HG02610 (cell line): ENCODE measurements around the gene CELF1.

ENCODE experiments used
- ATAC-seq: cut with Tn5 transposase; IDR thresholded peaks from one replicate; pipeline ENCODE4 v1.9.1; 2021; ENCODE audit warnings: mild to moderate bottlenecking, moderate library complexity; ENCODE audit not compliant: unreplicated experiment

Gene CELF1

DNA sequence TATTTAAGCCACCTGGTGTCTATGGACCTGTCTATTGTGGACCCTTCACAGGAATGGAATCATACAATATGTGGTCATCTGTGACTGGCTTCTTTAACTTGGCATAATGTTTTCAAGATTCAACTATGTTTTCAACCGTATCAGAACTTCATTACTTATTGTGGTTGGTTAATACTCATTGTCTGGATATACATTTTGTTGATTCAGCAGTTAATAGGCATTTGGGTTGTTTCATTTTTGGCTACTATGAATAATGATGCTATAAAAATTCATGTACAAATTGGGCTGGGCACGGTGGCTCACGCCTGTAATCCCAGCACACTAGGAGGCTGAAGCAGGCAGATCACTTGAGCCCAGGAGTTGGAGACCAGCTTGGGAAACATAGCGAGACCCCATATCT lies 101.5 kb downstream of the CELF1 start:
- no peak for ATAC-seq

DNA sequence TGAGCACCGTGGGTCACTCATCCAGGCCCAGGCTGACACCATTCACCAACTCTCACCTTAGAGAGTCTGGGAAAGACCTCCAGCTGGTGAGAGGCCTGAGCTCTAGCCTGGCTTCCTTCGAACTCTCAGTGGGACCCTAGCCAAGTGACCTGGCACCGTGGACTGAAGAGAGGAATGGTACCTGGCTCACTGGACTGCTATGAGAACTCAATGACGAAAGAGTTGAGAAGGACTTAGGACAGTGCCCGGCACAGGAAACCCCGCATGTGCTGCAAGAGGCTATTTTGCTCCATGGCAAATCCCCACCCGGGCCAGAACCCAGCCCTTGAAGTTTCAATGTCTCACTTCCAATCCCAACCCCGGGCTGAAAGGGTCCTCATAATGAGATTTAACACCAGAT lies 103.4 kb downstream of the CELF1 start:
- no peak for ATAC-seq

DNA sequence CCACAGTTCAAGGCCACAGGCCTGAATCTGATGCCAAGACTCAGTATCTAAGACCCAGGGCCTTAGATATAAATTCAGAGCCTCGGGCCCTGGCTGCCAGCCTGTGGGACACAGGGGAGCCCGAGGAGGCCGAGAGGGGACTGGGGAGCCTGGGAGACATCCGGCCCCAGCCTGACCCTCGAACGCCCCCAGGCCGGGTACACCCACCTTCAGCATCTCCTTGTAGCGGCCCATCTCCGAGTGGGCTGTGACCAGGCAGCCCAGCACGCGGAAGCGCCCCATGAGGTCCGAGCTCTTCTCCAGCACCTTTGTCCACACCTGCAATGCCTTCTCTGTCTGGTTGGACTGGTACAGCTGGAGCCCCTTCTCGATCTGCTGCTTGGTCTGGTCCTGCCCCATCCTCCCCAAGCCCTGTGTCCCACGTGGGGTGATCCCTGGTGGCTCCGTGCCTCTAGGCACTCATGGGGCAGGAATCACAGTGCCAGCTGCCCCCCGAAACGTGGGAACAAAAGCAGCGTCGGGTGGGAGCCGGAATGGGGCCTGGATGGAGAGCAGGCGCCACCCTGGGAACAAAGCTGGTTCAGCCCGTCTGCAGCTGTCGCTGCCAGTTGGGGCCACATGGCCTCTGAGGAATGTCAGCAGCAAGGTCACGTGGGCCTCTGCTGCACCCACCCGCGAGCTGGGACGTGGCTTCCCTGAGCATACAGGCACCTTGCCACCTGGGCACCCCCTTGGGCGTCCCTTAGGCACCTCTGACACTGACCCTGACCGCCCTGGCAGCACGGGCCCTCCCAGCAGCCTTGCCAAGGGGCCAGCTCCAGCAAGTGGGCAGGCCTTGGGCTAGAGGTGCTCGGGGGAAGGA lies 104.1 kb downstream of the CELF1 start, which contains the start of gene RAPSN:
TSS of gene RAPSN (minus strand) at position 571 of the 862 bp plus-strand sequence. CDS start at position 399, 172 bp downstream.
- no peak for ATAC-seq

DNA sequence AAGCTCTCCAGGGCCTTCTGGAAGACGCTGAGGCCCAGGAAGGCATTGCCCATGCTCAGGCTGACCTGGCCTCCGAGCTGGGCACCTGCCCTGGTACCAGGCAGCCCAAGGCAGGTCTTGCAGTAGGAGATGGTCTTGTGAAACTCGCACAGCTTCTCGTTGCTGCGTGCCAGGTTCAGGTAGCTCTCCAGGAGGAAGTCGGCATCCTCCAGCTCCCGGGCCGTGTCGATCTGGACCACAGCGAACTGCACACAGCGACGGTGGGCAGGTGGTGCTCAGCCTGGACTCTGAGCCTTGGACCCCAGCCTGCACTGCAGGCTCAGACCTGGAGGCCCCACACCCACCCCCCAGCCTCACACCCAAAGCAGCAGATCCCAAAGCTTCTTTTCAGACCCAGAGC lies 105.0 kb downstream of the CELF1 start:
- ATAC-seq: no peak

DNA sequence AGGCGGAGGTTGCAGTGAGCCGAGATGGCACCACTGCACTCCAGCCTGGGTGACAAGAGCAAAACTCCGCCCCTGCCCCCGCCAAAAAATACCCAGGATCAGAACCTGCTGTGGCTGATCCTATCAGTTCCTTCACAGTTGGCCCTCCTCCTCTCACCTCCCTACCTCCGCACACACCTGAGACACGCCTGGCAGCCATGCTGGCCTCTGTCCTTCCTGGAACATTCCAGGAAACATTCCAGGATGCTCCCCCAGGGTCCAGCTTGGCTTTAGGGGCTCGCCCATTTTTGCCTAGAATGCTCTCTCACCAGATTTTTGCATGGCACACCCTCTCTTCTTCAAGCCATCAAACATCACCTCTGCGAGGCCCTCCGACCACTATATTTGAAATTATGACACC lies 106.1 kb downstream of the CELF1 start:
- no peak for ATAC-seq

DNA sequence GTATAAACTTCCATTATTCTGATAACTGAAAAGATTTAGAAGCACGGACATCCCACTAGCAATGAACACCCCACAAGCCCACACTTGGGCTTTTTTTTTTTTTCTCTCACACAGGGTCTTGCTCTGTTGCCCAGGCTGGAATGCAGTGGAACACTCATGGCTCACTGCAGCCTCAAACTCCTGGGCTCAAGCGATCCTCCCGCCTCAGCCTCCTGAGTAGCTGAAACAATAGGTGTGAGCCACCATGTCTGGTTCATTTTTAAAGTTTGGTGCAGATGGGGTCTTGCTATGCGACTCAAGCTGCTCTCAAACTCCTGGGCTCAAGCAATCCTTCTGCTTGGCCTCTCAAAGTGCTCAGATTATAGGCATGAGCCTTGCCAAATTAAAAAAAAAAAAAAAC lies 107.1 kb downstream of the CELF1 start:
- no peak for ATAC-seq

DNA sequence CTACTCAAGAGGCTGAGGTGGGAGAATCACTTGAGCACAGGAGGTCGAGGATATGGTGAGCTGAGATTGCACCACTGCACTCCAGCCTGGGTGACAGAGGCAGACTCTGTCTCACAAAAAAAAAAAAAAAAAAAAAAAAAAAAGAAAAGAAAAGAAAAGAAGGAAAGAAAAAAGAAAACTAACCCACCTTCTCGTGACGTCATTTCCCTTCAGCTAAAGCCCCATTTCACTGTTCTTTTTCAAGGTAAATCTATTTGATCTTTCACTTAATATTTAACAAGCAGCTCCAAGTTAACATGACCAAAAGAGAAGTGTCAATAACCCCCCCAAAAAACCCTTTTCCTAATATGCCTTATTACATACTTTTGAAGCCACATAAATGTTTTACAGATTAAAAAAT lies 109.1 kb downstream of the CELF1 start:
- no peak for ATAC-seq

DNA sequence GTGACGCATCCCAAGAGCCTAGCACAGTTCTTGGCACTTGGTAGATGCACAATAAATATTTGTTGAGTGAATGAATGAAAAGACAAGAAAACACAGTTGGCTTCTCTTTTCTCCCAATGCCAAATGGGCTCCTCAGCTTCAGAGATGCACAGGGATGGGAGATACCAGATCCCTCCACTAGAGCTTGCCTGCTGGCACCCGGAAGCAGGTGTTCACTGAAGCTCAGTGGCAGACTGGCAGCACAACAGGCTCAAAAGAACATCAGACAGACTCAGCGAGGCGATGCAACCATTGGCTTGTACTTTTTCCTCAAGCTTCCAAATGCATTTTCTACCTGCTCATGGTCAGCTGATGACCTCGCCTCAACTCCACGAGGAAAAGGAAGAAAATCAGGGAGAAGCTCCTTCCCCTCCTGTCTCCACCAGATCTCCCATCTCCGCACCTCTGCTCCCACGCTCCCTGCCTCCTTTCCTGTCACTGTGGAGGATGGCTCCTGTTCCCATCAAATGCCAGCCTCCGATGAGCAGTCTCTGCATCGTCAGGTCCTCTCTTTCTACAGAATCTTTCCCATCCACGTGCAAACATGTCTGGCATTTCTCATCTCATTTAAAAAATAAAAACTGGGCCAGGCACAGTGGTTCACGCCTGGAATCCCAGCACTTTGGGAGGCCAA lies 109.8 kb downstream of the CELF1 start:
- no peak for ATAC-seq

DNA sequence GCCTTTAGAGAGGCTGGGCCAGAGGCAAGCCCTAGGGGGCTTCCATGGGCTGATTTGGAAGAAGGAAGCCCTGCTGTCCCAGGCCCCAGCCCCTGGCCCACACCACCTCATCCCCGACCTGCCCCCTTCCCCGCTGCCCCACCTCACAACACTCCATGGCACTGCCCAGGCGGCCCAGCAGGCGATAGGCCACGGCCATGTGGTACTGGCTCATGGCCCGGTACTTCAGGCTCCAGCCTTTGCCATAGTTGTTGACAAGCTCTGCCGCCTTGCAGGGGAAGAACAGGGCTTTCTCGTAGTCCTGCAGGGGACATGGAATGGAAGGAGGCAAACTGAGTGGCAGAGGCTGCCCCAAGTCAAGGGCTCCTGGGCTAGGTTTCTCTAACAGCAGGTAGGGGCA lies 110.4 kb downstream of the CELF1 start:
- no peak for ATAC-seq

DNA sequence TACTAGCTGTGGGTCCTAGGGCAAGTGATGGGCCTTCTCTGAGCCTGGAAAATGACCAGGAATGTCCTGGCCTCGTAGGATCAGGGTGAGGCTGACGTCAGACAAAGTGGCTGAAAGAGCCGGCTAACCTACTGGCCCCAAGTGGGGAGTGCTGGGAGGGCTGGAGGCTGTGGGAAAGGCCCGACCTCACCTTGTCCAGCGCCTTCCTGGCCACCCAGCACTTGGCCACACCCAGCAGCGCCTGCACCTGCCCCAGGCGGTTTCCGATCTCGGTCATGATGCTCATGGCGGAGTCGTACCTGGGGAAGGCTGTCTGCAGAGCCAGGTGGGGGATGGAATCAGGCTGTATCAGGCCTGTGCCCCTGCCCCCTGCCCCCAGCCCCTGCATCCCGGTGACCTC lies 111.5 kb downstream of the CELF1 start:
- no peak for ATAC-seq

DNA sequence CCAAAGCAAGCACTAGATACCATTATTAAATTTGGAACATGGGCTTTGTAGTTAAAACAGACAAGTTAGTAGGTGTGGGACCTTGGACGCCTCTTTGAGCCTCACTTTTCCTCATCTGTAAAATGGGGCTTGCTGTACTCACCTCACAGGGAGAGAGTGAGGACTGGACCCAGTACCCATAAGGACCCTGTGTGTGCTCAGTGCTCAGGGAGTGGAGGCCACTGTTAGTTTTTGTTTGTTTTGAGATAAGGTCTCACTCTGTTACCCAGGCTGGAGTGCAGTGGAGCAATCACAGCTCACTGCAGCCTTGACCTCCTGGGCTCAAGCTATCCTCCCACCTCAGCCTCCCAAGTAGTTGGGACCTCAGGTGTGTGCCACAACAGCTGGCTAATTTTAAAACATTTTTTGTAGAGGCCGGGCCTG lies 112.9 kb downstream of the CELF1 start:
- ATAC-seq: no peak

DNA sequence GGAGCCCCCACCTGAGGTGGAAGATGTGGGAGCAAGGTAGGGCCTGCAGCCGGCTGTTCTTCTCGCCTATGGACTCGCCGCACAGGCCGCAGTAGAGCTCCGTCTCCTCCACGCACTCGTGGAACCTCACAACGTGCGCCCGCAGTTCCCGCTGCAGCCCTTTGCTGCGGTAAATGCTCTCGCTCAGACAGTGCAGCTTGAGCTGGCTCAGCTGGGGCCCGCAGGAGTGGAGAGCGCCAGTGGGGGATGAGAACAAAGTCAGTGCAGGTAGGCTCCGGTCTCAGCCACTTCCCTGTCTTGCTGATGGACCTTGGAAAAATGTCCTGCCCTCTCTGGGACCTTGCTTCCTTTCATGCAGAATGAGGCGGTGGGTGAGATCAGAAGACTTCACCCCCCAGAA lies 114.2 kb downstream of the CELF1 start:
- no peak for ATAC-seq

DNA sequence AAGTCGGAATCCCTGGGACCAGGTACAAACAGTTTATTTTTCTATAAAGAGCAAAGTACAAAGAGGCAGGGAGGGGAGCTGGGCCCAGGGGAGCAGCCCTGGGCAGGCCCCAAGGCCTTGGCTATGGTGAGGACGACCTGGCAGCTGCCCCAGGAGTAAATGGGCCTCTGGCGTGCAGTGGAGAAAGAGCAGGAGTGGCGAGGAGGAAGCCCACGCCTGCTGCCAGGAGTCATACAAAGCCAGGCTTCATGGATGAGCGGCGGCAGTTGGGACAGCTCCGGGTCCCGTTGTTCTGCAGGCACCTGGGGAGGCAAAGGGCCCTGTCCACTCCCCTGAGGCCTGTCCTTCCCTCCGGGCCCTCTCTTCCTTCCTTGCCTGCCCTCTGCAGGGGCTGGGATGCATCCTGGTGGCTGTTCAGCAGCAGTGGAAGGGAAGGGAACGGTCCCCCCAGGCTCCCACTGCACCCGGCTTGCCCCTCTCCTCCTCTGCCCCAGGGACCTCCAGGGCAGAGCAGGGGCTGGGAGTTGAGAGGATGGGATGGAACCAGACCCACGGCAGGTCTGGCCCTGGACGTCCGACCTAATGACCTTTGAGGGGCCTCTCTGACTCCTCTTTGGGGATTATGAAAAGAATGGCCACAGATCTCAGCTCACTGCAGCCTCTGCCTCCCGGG lies 115.0 kb downstream of the CELF1 start:
- no peak for ATAC-seq

DNA sequence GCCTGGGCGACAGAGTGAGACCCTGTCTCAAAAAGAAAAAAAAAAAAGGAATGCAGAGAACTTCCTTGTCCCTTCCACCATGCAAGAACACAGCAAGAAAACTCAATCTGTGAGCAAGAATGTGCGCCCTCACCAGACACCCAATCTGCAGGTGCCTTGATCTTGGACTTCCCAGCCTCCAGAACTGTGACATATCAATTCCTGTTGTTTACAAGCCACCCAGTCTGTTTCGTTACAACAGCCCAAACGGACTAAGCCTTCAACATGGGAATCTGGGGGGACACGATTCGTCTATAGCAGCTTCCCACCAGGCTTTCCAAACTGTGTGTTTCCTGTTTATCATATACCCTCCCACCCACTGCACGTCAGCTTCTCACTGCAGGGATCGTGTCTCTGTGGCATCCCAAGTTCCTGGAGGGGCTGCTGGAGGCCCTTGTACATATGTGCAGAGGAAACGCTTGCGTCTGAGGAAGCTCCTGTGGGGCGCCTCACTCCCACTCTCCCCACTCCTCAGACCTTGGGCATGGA lies 115.7 kb downstream of the CELF1 start:
- ATAC-seq: no peak

DNA sequence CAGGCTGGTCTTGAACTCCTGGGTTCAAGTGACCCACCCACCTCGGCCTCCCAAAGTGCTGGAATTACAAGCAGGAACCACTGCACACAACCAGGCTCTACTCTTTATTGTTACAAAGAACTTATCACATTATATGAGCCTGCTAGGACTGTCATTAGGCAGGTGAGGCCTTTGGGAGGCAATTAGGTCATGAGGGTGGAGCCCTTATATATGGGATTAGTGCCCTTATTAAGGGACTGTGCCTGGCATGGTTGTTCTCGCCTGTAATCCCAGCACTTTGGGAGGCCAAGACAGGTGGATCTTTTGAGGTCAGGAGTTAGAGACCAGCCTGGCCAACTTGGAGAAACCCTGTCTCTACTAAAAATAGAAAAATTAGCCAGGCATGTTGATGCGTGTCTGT lies 116.2 kb downstream of the CELF1 start:
- ATAC-seq: no peak

DNA sequence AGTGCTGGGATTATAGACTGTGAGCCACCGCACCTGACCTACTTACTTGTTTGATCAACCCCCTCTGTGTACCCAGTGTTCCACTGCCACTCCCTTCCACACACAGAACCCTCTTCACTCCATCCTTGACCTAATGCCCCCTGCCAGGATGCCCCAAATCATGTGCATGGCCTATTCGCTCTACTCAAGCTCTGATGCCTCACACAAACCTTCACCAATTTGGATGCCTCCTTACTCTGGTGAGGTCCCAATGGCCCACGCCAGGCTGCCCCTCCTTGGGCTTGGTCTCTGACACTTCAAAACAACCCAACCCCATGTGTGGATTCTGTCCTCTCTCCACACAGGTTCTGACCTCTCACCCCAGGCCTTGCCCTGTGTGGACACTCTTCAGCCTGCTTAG lies 117.2 kb downstream of the CELF1 start:
- ATAC-seq: no peak

DNA sequence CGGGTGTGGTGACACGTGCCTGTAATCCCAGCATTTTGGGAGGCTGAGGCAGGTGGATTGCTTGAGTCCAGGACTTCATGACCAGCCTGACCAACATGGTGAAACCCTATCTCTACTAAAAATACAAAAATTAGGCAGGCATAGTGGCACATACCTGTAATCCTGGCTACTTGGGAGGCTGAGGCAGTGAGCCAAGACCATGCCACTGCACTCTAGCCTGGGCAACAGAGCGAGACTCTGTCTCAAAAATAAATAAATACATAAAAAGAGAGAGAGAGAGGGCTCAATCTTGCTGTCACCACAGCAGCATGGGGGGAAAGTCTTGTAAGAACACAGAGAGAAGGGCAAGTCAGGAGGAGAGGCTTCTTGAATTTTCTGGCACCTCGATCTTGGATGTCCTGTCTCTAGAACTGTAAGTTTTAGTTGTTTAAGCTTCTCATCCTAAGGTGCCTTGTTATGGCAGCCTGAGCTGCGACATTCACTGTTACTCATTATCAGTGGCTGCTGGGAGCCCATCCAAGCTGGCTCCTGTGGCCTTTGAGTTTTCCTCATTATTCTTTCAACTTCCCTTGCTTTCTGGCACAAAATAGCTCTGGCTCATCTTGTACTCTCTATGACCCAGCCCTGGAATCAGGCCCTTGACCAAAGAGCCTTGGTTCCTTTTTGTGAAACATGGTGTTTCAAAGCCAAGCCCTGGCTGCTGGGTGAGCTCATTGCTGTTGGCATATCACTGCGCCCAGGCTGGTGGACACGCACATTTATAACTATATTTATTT lies 118.7 kb downstream of the CELF1 start:
- no peak for ATAC-seq

DNA sequence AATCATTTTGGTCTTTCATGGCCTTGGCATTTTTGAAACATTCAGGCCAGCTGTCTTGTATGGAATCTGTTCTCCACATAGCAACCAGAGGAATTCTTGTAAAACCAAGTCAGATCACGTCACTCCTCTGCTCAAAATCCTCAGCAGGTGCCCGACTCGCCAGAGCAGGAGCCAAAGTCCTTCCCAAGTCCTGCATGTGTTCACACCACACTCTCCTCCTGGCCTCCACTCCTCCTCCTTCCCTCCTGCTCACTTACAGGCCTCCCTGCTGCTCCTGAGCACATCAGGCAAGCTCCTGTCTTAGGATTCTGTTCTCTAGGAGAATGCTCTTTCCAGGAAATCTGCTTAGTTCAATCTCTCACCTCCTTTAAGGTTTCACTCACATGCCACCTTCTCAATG lies 119.8 kb downstream of the CELF1 start:
- ATAC-seq: no peak

DNA sequence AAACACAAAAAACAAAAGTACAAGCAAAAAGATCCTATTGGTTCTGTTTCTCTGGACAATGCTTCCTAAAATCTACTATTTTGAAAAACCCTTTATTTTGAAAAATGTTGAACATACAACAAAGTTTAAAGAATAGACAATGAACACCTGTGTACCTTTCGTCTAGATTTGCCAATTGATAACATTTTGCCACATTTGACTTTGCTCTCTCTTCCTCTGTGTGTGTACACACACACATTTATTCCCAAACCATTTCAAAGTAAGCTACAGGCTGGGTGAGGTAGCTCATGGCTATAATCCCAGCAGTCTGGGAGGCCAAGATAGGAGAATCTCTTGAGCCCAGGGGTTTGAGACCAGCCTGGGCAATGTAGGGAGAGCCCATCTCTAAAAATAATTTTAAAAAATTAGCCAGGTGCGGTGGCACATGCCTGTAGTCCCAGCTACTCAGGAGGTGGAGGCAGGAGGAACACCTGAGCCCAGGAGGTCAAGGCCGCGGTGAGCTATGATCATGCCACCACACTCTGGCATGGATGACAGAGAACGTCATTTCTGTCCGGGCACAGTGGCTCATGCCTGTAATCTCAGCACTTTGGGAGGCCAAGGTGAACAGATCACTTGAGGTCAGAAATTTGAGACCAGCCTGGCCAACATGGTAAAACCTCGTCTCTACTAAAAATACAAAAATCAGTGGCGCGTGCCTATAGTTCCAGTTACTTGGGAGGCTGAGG lies 121.4 kb downstream of the CELF1 start:
- no peak for ATAC-seq

DNA sequence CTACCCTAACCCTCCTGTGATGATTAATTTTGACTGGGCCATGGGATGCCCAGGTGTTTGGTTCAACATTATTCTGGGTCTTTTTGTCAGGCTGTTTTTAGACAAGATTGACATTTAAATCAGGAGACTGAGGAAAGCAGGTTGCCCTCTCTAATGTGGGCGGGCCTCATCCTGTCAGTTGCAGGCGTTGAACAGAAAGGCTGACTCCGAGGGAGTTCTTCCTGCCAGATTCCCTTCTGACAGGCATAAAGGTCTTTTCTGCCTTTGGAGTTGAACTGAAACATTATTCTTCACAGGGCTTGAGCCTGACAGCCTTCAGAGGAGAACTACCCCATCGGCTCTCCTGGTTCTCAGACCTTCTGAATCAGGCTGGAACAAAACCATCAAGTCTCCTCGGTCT lies 122.4 kb downstream of the CELF1 start:
- no peak for ATAC-seq
